ELR (cell line): ENCODE results near the gene DNAJA1.
"Not testable (repeated sequence)": the region's sequence is repeated elsewhere in the genome, so short reads cannot be mapped to it uniquely, and the experiment has no call there.

Source experiments
- DNase-seq: peaks from one replicate; pipeline ENCODE4 v3.0.0-alpha.2; 2015; ENCODE audit warnings: low read depth

Gene DNAJA1

GRCh38 chr9:33082128-33082527 is 57.1 kb downstream of the DNAJA1 start:
- DNase-seq = no peak

- no peak for DNase-seq
Measured at GRCh38 chr9:33082538-33083326, 57.7 kb downstream of the DNAJA1 start.

- not testable (repeated sequence) for DNase-seq
Measured at GRCh38 chr9:33085672-33086071, 60.6 kb downstream of the DNAJA1 start.
